Thyroid gland (tissue), 4 donors: Measurements from ENCODE around the gene HIVEP3. TPM values are rescaled to one million over a fixed set of nuclear protein-coding genes. Genes with fewer than 3 reads are reported as not detected.

Experiments
- DNase-seq, 2 donors: peaks; one replicate each; pipeline ENCODE4 v3.0.0-alpha.2; 2019
- H3K27ac ChIP-seq, 3 donors: fragments of 200-600 bp; sonication (generic); 1 replicate in 2 of 3; 2 replicates in 1 of 3; pipeline ENCODE4 v1.5.1; 2016 to 2019; ENCODE audit warnings: mild to moderate bottlenecking in 1 of 3, moderate library complexity in 1 of 3
- H3K27me3 ChIP-seq: fragments of 200-600 bp; sonication (generic); one replicate; pipeline ENCODE4 v1.5.1; 2019
- H3K36me3 ChIP-seq, 2 donors: fragments of 200-600 bp; sonication (generic); one replicate each; pipeline ENCODE4 v1.5.1; 2016 to 2019
- H3K4me1 ChIP-seq, 2 donors: fragments of 200-600 bp; sonication (generic); one replicate each; pipeline ENCODE4 v1.5.1; 2017 to 2019
- H3K4me3 ChIP-seq, 3 donors: fragments of 200-600 bp; sonication (generic); replicated peaks in 1 of 3; 1 replicate in 2 of 3; 2 replicates in 1 of 3; pipeline ENCODE4 v1.5.1; 2016; ENCODE audit warnings: mild to moderate bottlenecking in 1 of 3
- H3K9me3 ChIP-seq: fragments of 200-600 bp; sonication (generic); one replicate; pipeline ENCODE4 v1.5.1; 2017
- POLR2A ChIP-seq, 2 donors: fragments of 450-650 bp; IDR thresholded peaks; one replicate each; pipeline ENCODE4 v1.6.1; 2017; ENCODE audit warnings: antibody characterized with exemption in 2 of 2, mild to moderate bottlenecking in 2 of 2, moderate library complexity in 1 of 2
- WGBS, 2 donors: methylation state at CpG; one replicate each; pipeline ENCODE4 v1.1.5; 2017; 5-methylcytosine and 5-hydroxymethylcytosine counted together
- intact Hi-C: fragments of 100-400 bp; cut with DNase I; formaldehyde crosslinking; loops from one replicate; pipeline ENCODE4 v1.15.1; 2023
- total RNA-seq, 4 donors: library from RNA; depleted of rRNA; stranded (reverse); fragments of >200 nt; gene quantifications; one replicate each; pipeline ENCODE4 v1.2.3, GENCODE V29; 2016
- TF ChIP-seq, protein P1 (sequence below), 6 experiments: fragments of 200-600 bp in 3 of 6; fragments of 450-650 bp in 3 of 6; sonication (generic) in 3 of 6; IDR thresholded peaks; one replicate each; pipeline ENCODE4 v1.5.1; 2016 to 2019; ENCODE audit warnings: antibody characterized with exemption in 6 of 6, mild to moderate bottlenecking in 2 of 6, inconsistent platforms in 1 of 6, moderate library complexity in 1 of 6

The HIVEP3 gene
- total RNA-seq, 4 donors from 2014 or later = 9.7 to 13.5 (median 12.5) TPM

DNA sequence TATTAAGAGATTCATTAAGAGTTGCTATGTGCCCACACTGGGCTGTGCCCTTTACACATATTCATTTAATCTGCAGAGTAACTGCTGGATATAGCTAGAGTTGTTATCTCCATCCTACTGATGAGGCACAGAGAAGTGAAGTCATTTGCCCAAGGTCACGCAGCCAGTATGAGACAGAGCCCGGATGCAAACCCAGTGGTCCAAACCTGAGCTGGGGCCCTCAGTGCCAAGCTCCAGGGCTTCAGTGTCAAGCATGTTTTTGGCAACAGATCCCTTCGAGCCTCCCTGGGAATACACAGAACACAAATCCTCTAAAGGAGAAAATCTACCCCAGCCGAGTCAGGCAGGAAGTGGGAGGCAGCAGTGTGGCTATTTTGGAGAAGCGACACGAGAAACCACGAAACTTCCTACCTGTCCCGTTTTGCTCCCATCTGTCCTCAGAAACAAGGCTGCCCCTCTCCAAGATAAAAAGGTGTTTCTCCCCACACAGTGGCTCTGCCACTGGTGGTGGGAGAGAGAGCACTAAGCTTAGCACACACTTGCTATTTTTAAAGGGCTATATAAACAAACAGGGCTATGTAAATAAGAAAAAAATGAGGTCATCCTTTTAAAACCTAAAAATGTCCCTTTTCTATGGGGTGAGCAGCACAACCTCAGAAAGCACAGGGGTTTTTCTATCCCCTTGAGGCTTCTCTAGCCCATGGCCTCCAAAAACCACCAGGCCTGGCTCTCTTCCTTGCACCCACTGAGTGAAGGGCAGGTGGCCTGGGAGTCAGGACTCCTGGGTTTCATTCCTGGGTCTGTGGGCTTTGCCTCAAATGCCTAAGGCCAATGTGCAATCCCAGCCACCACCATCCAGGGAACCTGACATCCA lies 295.6 kb downstream of the HIVEP3 start:
- Histone ChIP-seq H3K27me3 (no peaks in the 10 kb centered on the region), H3K36me3 (no peaks in the 10 kb centered on the region), H3K9me3 (no peaks in the 10 kb centered on the region), H3K27ac (no peak overlapping the region), H3K4me1 (peaks cover 14 to 19% of the 10 kb centered on the region in 2 donors), H3K4me3 (no peak overlapping the region)
- 62 to 71% methylated on average over 6 to 8 of the region's 8 CpGs for WGBS, 2 donors
- no peak for TF ChIP-seq POLR2A (IDR thresholded peaks at IDR 0.05)
- TF ChIP-seq, protein P1, sequence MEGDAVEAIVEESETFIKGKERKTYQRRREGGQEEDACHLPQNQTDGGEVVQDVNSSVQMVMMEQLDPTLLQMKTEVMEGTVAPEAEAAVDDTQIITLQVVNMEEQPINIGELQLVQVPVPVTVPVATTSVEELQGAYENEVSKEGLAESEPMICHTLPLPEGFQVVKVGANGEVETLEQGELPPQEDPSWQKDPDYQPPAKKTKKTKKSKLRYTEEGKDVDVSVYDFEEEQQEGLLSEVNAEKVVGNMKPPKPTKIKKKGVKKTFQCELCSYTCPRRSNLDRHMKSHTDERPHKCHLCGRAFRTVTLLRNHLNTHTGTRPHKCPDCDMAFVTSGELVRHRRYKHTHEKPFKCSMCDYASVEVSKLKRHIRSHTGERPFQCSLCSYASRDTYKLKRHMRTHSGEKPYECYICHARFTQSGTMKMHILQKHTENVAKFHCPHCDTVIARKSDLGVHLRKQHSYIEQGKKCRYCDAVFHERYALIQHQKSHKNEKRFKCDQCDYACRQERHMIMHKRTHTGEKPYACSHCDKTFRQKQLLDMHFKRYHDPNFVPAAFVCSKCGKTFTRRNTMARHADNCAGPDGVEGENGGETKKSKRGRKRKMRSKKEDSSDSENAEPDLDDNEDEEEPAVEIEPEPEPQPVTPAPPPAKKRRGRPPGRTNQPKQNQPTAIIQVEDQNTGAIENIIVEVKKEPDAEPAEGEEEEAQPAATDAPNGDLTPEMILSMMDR (IDR thresholded peaks at IDR 0.05) = no peak
- DNase-seq = no peak
- intact Hi-C loops = no loop called here

DNA sequence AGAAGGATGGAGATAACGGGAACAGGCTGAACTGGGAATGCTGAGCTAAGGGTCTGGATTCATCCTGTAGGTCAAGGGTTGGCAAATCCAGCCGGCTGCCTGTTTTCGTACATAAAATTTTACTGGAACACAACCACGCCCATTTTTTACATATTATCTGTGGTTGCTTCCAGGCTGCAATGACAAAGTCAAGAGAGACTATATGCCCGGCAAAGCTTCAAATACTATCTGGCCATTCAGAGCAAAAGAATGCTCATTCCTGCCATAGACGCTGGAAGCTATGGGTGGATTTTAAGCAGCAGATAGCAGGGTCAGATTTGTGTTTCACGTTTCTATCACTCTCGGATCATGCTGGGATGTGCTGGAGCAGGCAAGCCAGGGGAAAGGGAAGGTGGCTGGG lies 296.3 kb downstream of the HIVEP3 start:
- Histone ChIP-seq H3K27me3 (no peaks in the 10 kb centered on the region), H3K4me1 (peaks cover 20 to 26% of the 10 kb centered on the region in 2 donors), H3K9me3 (no peaks in the 10 kb centered on the region), H3K36me3 (no peaks in the 10 kb centered on the region), H3K4me3 (no peak overlapping the region), H3K27ac (no peak overlapping the region)
- no peak for DNase-seq
- WGBS, 2 donors = 85 to 87% methylated on average over 8 of the region's 8 CpGs
- intact Hi-C loops = no loop called here
- TF ChIP-seq, protein P1 (IDR thresholded peaks at IDR 0.05) = no peak
- no peak for TF ChIP-seq POLR2A (IDR thresholded peaks at IDR 0.05)

DNA sequence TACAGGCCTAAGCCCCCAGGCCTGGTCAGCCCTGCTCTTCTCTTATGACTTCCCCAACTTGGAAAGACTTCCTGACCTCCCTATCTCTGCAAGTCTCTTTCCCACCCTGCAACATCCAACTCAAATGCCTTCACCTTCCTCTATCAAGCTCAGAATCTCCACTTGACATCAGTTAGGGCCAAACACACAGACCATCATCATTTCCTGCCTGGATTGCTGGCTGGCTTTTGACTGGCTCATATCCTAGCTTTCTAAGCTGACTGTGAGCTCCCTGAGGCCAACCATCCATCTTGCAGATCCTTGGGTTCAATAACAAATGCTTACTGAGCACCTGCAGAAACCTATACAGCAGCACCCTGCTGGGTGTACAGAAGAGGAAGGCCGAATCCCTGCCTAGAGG lies 296.9 kb downstream of the HIVEP3 start:
- H3K4me1 ChIP-seq = peaks cover 21 to 29% of the 10 kb centered on the region in 2 donors
- TF ChIP-seq, protein P1 (IDR thresholded peaks at IDR 0.05) = no peak
- no peak for TF ChIP-seq POLR2A (IDR thresholded peaks at IDR 0.05)
- no peak overlapping the region for H3K27ac ChIP-seq
- no peaks in the 10 kb centered on the region for H3K36me3 ChIP-seq
- 100% methylated on average over 1 of the region's 1 CpG for WGBS, 2 donors
- intact Hi-C loops = no loop called here
- H3K9me3 ChIP-seq = no peaks in the 10 kb centered on the region
- no peaks in the 10 kb centered on the region for H3K27me3 ChIP-seq
- DNase-seq = no peak
- no peak overlapping the region for H3K4me3 ChIP-seq

DNA sequence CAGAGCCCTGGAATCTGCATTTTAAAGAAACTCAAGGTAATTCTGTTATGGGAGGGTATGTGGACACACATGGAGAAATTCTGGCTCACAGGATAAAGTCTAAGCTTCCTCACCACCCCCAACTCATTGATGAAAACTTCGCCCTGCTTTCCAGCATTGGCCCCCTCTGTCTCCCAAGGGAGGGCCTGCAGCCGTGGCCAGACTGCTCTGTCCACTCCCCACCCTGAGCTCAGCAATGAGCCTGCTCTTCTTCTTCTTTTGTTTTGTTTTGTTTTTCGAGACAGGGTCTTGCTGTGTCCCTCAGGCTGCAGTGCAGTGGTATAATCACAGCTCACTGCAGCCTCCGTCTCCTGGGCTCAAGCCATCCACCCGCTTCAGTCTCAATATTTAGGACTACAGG lies 297.5 kb downstream of the HIVEP3 start:
- Histone ChIP-seq H3K4me1 (peaks cover 21 to 29% of the 10 kb centered on the region in 2 donors), H3K9me3 (no peaks in the 10 kb centered on the region), H3K27ac (no peak overlapping the region), H3K4me3 (no peak overlapping the region), H3K36me3 (no peaks in the 10 kb centered on the region), H3K27me3 (no peaks in the 10 kb centered on the region)
- intact Hi-C loops = no loop called here
- WGBS, 2 donors = 94 to 98% methylated on average over 5 of the region's 5 CpGs
- TF ChIP-seq, protein P1 (IDR thresholded peaks at IDR 0.05) = no peak
- no peak for TF ChIP-seq POLR2A (IDR thresholded peaks at IDR 0.05)
- no peak for DNase-seq
